Measurements from ENCODE around the gene CAMKV.
"Not testable (repeated sequence)": the region's sequence is repeated elsewhere in the genome, so short reads cannot be mapped to it uniquely, and the experiment has no call there.

Gene CAMKV

GRCh38 chr3:49869525-49870126, at the start of gene CAMKV:
Gene CAMKV (minus strand): TSS chr3:49869906. CDS start chr3:49862388, 7,518 bp downstream.
- no peak for DNase-seq

- not testable (repeated sequence) for DNase-seq
Measured at GRCh38 chr3:49917806-49918590, 48.3 kb upstream of the CAMKV start.

- DNase-seq: no peak
Measured at GRCh38 chr3:49916686-49917085, 47.0 kb upstream of the CAMKV start.

GRCh38 chr3:49914906-49915305, 45.2 kb upstream of the CAMKV start:
- no peak for DNase-seq

- no peak for DNase-seq
Measured at GRCh38 chr3:49912881-49913281, 43.2 kb upstream of the CAMKV start.

- DNase-seq: no peak
Measured at GRCh38 chr3:49911611-49912010, 41.9 kb upstream of the CAMKV start.

- DNase-seq: no peak
Measured at GRCh38 chr3:49911124-49911420, 41.4 kb upstream of the CAMKV start.

GRCh38 chr3:49910409-49911123, 40.9 kb upstream of the CAMKV start:
- no peak for DNase-seq

- no peak for DNase-seq
Measured at GRCh38 chr3:49908373-49909199, 38.9 kb upstream of the CAMKV start.

GRCh38 chr3:49906073-49906743, 36.5 kb upstream of the CAMKV start:
- DNase-seq: no peak

- DNase-seq: not testable (repeated sequence)
Measured at GRCh38 chr3:49904448-49904847, 34.7 kb upstream of the CAMKV start.

GRCh38 chr3:49903451-49904424, 34.0 kb upstream of the CAMKV start, which contains the start of gene MST1R:
Gene MST1R (minus strand): TSS chr3:49903873. CDS start chr3:49903609, 264 bp downstream.
- DNase-seq: peak; percentile 74

- no peak for DNase-seq
Measured at GRCh38 chr3:49902511-49903345, 33.0 kb upstream of the CAMKV start.

- no peak for DNase-seq
Measured at GRCh38 chr3:49901366-49902339, 31.9 kb upstream of the CAMKV start.

- DNase-seq: no peak
Measured at GRCh38 chr3:49900491-49901153, 30.9 kb upstream of the CAMKV start.

GRCh38 chr3:49899815-49900214, 30.1 kb upstream of the CAMKV start:
- DNase-seq: no peak

GRCh38 chr3:49898991-49899390, 29.3 kb upstream of the CAMKV start:
- no peak for DNase-seq

- no peak for DNase-seq
Measured at GRCh38 chr3:49896345-49896744, 26.6 kb upstream of the CAMKV start.

Measured in right forelimb (tissue), 1 donor.